GM18502 (cell line): Measurements from ENCODE around the gene GDF2.

Source experiments
- ATAC-seq: cut with Tn5 transposase; IDR thresholded peaks from one replicate; pipeline ENCODE4 v1.9.1; 2021; ENCODE audit warnings: mild to moderate bottlenecking; ENCODE audit not compliant: unreplicated experiment, poor library complexity

Gene GDF2

GRCh38 chr10:47364911-47365310 is 42.7 kb downstream of the GDF2 start:
- no peak for ATAC-seq

GRCh38 chr10:47365431-47366180 is 43.4 kb downstream of the GDF2 start:
- ATAC-seq, result no peak

DNA sequence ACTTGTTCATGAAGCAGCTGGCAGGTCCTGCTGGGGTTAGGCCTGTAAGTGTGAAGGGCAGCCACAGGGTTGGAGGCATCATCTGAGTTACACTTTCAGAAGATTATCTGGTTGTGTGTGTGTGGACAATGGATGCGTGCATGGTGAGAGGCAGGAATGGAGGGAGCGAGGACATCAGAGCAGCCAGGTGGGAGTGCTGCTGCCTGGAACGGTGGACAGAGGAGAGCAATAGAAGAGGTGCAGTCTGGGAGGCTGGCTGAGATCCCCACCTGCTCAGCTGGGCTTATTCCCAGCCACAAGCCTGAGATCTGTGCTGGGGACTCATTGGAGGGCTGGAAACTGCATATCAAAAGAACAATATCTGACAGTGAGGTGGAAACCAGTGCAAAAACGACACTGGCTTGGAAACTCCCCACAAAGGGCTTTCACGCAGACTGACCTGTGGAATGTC is 44.0 kb downstream of the GDF2 start:
- no peak for ATAC-seq

DNA sequence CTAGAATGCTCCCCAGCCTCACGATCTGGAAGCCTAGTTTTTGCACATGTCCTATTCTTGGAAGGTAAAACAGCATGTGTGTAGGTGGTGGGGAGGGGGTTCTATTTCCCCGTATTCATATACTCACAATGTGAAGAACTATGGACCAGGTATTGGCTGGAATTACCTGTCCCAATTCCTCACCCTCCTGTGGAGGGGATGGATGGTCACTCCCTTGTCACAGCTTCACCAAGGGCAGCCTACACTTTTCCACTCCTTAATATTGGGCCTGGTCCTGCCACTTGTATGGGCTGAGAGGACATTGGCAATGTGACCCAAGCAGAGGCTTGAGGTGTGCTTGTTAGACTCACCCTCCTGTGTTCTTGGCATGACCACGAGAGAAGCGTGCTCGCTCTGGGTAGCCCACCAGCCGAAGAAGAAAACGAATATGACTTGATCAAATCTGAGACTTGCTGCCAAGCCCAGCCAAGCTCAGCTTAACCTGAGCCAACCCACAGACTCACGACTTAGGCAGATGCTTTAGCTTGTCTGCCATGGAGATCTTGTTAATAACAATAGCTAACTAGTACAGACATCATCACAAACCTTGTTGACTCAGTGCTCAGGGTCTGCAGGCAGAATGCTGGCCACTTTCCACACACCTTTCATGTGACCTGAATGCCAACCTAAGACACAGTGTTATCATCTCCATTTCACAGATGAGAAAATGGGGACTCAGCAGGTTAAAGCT is 44.6 kb downstream of the GDF2 start:
- ATAC-seq, result no peak

GRCh38 chr10:47367646-47368045 is 45.4 kb downstream of the GDF2 start:
- ATAC-seq, result no peak

DNA sequence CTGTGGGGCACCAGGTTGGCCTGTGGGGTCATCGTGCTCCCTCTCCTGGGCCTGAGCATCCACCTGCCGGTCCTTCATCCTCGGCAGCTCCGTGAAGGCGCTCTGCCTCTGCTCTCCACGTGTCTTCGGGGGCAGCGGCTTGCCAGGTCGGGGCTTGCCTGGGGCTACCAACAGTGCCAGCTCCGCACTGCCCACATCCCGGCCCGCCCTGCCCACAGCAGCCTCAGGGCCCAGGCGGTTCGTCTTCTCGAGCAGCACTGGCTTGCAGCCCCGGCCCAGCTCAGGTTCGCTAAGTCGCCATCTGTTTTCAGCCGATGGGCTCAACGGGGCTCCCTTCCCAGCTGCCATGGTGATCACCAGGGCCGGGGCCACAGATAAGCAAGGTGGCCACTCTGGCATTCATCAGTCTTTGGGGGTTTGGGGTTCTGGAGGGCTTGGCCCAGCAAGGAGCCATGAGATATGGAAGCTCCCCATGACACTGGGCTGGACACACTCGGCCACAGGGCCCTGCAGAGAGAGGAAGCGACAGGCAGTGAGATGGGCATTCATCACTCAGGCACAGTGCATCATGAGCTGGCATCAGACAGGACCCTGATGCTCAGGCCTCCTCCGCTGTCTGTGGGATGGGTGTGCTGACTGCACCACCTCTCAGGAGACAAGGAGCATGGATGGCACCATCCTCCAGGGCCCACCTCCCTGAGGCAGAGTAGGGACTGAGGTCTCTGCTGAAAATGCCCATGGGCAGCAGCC is 46.4 kb downstream of the GDF2 start:
- no peak for ATAC-seq

- ATAC-seq, result no peak
Measured at GRCh38 chr10:47369251-47369894, 47.1 kb downstream of the GDF2 start.

DNA sequence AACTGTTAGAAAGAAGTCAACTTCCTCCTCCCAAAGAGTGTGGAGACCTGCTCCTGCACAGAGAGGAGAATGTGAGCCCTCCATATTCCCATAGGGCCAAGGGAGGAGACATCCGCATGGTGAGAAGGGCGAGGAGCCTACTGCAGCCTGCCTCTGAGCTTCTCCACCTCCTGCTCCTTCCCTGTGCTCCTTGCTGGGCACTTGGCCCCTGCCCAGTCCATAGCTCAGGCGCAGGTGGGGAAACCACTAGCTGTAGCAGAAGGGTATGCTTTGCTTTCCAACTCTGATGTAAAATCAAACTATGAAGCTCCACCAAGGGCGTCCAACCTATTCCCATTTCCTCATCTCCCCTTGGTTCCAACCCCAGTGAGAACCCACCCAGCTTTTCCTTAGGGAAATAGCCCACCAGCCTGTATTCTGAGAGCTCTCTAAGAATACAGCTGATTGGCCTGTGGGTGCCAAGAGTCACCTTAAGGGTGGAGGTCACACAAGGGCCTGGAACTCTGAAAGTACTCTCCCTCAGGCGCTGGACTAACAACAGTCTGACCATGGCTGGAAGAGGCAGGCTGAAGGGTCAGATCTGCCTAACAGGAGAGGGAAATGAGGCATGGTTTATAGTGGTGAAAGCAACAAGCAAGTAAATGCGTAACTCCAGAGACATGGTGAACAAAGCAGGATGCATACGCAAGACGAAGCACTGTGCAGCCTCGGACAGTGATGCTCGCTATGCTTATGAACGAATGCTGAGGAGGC is 47.9 kb downstream of the GDF2 start:
- no peak for ATAC-seq

- no peak for ATAC-seq
Measured at GRCh38 chr10:47370878-47371277, 48.6 kb downstream of the GDF2 start.

DNA sequence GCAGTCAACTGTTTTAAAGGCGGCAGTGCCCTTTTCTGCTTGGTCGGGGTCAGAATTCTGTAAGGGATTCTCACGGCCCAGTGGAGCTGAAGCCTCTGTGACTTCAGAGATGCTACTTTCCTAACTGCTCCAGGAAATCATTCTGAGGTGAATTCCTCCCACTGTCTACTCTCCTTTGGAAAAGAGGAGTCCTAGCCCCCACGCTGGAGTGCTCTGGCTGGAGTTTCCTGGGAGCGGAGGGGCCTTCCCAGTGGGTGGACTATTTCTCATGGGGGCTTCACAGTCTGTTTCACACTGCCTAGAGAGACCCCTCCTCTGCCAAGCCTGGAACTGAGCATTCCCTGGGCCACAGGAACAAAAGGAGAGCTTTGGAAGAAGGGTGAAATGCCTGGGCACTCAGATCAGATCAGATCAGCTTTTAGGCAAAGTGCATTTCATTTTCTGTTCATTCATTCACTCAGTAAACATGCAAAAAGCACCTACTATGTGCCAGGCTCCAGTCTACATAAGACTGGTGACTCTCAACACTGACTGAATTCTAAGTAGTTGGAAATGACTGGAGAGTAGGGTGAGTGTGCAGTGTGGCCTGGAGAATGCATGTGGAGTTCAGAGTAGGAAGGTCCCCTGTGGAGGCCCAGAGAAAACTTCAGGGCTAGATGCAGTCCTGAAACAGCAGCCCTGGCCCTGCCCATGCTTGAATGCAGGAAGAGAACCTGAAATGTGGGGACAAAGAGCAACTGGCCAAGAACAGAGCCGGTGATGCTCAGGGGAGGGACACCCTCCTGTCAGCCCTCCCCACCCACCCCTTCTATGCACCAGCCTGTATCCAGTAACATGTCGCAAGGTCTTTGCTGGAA is 49.6 kb downstream of the GDF2 start:
- no peak for ATAC-seq

- ATAC-seq, result no peak
Measured at GRCh38 chr10:47372726-47373125, 50.5 kb downstream of the GDF2 start.

DNA sequence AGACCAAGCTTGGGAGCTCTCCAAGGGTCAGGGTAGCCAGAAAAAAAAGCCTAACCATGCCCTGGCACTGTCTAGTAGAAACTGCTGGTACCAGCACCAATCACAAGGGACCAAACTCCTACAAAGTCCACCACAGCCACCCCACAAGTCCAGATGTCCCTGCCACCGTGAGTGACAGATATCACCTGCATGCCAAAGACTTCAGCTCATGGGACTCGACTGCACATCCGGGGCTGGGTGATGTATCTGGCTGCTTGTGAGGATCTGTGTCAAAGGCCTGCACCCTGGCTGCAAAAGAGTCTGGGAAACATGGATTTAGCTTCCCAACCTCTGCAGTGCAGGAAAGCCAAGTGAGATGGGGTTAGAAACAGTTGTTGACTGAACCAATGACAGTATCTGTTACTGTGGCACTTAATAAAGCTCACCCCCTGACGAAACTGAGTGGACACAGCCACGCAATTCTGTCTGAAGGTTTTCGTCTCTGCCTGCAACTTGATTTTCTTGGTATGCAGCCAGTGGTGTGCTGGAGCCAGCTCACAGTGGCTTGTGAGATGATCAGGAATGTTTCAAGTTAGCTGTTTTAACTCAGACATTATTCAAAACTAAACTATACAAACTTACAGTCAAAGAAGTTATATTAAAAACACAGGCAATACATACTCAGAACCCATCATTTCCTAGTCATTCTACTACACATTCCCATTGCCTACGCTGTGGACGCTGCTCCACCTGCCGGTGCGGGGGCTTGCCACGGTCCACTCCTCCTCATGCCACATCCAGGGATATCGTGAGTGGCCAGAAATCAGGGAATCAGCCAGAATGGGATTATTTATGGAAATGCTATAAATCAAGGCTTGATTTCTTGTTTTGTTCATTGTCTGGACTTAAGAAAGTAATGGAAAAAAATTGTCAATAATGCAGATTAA is 52.6 kb downstream of the GDF2 start:
- no peak for ATAC-seq

DNA sequence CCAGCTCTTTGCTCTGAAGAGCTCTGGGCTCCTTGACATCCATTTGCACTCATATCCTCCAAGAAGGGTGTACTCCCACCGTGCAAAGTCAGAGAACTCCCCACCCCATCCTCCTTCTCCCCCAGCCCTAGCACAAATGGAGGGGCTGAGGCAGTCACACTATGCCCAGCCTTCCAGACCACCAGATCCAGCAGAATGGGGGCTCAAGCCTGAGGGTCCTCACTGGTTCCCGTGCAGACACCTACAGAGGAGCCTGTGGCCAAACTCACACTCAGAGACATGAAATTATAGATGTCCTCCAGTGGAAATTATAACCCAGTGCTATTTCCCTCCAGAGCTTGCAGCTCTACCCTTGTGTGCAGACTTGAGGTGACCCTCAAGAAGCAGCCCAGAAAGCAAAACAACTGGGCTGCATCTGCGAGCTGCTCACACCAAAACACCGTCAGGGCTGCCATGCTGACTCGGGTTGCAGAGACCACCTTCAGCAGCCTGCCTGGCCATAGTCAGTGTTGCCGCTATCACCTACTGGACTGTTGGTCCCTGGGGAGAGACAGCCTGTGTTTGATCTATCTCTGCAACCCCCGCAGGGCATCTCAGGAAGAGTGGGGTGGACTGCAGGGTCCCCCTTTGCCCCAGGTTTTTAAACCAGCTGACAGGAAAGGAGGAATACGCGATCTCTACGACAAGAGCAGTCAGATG is 54.4 kb downstream of the GDF2 start:
- ATAC-seq, result no peak
